ENCODE results near the gene DHRS1. TPM values are rescaled to one million over a fixed set of nuclear protein-coding genes. Genes with fewer than 3 reads are reported as not detected.
A peak's percentile ranks its signal among the peaks of the same experiment; 100 is the strongest.

Gene DHRS1
- total RNA-seq, 1 experiment from 2014 or later, result 41.4 TPM

- ChIA-PET POLR2A (ENCODE audit: unreplicated experiment) (interaction anchor here (0.5 to 0.8 kb wide), 2 partner anchors 37 to 58 kb away, joined by 4 read pairs; partner anchors contain the start of gene CHMP4A), CTCF (interaction anchor here (1.0 kb wide), 1 partner anchor 28 kb away, joined by 4 read pairs; no protein-coding TSS in a partner anchor)
- Histone ChIP-seq H3K4me2 (peak within 1 kb of the TSS; percentile 84), H3K27me3 (ENCODE audit: insufficient read depth, low read depth) (no peaks in the 10 kb centered on the region), H3K36me3 (ENCODE audit: low read depth) (no peaks in the 10 kb centered on the region), H3F3A (ENCODE audit: insufficient read depth, low read depth) (peaks cover 19% of the 10 kb centered on the region), H3K9me2 (ENCODE audit: insufficient read depth) (no peaks in the 10 kb centered on the region), H2AFZ (peak within 1 kb of the TSS; percentile 91), H4K20me1 (ENCODE audit: insufficient read depth) (no peaks in the 10 kb centered on the region), H3K79me2 (ENCODE audit: low read depth) (no peaks in the 10 kb centered on the region), H3K9me3 (ENCODE audit: insufficient read depth, low read depth) (no peaks in the 10 kb centered on the region), H3K27ac (peak within 1 kb of the TSS; percentile 78), H3K4me1 (replicated peaks; ENCODE audit: insufficient read depth) (peaks cover 20% of the 10 kb centered on the region), H3K4me3 (peak within 1 kb of the TSS; percentile 91)
- no TSS peak for BruUV-seq (replicated peaks)
- DNase-seq, result peak; percentile 64 to 82
- TF ChIP-seq, protein P1, sequence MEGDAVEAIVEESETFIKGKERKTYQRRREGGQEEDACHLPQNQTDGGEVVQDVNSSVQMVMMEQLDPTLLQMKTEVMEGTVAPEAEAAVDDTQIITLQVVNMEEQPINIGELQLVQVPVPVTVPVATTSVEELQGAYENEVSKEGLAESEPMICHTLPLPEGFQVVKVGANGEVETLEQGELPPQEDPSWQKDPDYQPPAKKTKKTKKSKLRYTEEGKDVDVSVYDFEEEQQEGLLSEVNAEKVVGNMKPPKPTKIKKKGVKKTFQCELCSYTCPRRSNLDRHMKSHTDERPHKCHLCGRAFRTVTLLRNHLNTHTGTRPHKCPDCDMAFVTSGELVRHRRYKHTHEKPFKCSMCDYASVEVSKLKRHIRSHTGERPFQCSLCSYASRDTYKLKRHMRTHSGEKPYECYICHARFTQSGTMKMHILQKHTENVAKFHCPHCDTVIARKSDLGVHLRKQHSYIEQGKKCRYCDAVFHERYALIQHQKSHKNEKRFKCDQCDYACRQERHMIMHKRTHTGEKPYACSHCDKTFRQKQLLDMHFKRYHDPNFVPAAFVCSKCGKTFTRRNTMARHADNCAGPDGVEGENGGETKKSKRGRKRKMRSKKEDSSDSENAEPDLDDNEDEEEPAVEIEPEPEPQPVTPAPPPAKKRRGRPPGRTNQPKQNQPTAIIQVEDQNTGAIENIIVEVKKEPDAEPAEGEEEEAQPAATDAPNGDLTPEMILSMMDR (conservative IDR thresholded peaks at IDR 0.05), result peak; percentile 64
- no peak for TF ChIP-seq EZH2 (IDR thresholded peaks at IDR 0.05; ENCODE audit: low read depth)
- intact Hi-C loops (cut with micrococcal nuclease; ENCODE audit: unreplicated experiment), result no loop called here
Measured at GRCh38 chr14:24271134-24271833, 28.3 kb downstream of the DHRS1 start, which contains the start of gene RABGGTA. RABGGTA (minus strand) TSS chr14:24271597; CDS start chr14:24271115, 482 bp downstream.

- H3K9me2 ChIP-seq (ENCODE audit: insufficient read depth), result no peaks in the 10 kb centered on the region
- H3K36me3 ChIP-seq (ENCODE audit: low read depth), result no peaks in the 10 kb centered on the region
- ChIA-PET CTCF (interaction anchor here (1.0 kb wide), 1 partner anchor 27 kb away, joined by 4 read pairs; no protein-coding TSS in a partner anchor), POLR2A (ENCODE audit: unreplicated experiment) (interaction anchor here (0.5 kb wide), 1 partner anchor 37 kb away, joined by 4 read pairs; no protein-coding TSS in a partner anchor)
- no peaks in the 10 kb centered on the region for H3K9me3 ChIP-seq (ENCODE audit: insufficient read depth, low read depth)
- H3K79me2 ChIP-seq (ENCODE audit: low read depth), result no peaks in the 10 kb centered on the region
- no peak for TF ChIP-seq EZH2 (IDR thresholded peaks at IDR 0.05; ENCODE audit: low read depth)
- TF ChIP-seq, protein P1 (conservative IDR thresholded peaks at IDR 0.05), result no peak
- H4K20me1 ChIP-seq (ENCODE audit: insufficient read depth), result no peaks in the 10 kb centered on the region
- H3K4me3 ChIP-seq, result peak overlapping the region; percentile 91
- intact Hi-C loops (cut with micrococcal nuclease; ENCODE audit: unreplicated experiment), result no loop called here
- no peak for DNase-seq
- peaks cover 20% of the 10 kb centered on the region for H3K4me1 ChIP-seq (replicated peaks; ENCODE audit: insufficient read depth)
- TSS peak; percentile 66 for BruUV-seq (replicated peaks)
- peak overlapping the region; percentile 91 for H2AFZ ChIP-seq
- H3K27me3 ChIP-seq (ENCODE audit: insufficient read depth, low read depth), result no peaks in the 10 kb centered on the region
- H3K27ac ChIP-seq, result no peak overlapping the region
- peaks cover 19% of the 10 kb centered on the region for H3F3A ChIP-seq (ENCODE audit: insufficient read depth, low read depth)
- peak overlapping the region; percentile 84 for H3K4me2 ChIP-seq
Measured at GRCh38 chr14:24270537-24271133, 28.9 kb downstream of the DHRS1 start.

DNA sequence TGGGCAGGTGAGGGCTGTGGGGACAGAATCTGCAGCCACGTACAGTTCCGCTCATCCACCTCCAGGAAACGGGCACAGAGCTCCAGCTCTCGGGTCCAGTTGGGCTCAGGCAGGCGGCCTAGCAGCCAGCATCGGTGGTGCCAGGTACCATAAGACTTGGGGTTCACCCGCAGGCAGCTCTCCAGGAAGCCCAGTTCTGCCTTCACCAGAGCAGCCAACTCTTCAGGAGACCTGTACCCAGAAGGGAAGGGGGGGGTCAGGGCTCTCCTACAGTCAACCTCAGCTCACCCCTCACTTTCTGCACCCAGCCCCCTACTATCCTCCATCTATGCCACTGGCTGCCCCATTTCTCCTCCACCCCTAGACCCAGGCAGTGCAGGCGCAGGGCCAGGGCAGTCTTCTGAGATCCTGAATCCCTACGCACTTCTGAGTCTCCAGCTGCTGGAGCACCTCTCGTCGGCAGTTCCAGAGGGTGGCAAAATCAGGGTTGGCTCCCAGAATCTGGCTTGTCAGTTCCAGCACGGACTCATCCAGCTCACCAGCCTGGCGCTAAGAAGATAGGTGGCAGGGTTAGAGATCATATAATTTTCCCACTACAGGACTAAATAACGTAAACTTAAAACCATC, 29.6 kb downstream of the DHRS1 start:
- Histone ChIP-seq H2AFZ (no peak overlapping the region), H3K27ac (no peak overlapping the region), H3K79me2 (ENCODE audit: low read depth) (no peaks in the 10 kb centered on the region), H4K20me1 (ENCODE audit: insufficient read depth) (no peaks in the 10 kb centered on the region), H3K9me3 (ENCODE audit: insufficient read depth, low read depth) (no peaks in the 10 kb centered on the region), H3K27me3 (ENCODE audit: insufficient read depth, low read depth) (no peaks in the 10 kb centered on the region), H3K4me1 (replicated peaks; ENCODE audit: insufficient read depth) (peaks cover 20% of the 10 kb centered on the region), H3K4me2 (no peak overlapping the region), H3F3A (ENCODE audit: insufficient read depth, low read depth) (peaks cover 19% of the 10 kb centered on the region), H3K4me3 (no peak overlapping the region), H3K9me2 (ENCODE audit: insufficient read depth) (no peaks in the 10 kb centered on the region), H3K36me3 (ENCODE audit: low read depth) (no peaks in the 10 kb centered on the region)
- no TSS peak for BruUV-seq (replicated peaks)
- intact Hi-C loops (cut with micrococcal nuclease; ENCODE audit: unreplicated experiment), result no loop called here
- POLR2A ChIA-PET (ENCODE audit: unreplicated experiment), result no interaction called here
- CTCF ChIA-PET, result no interaction called here
- TF ChIP-seq EZH2 (IDR thresholded peaks at IDR 0.05; ENCODE audit: low read depth), result no peak
- TF ChIP-seq, protein P1 (conservative IDR thresholded peaks at IDR 0.05), result no peak
- no peak for DNase-seq

All from PC-9 (cell line).